ENCODE results near the gene PKNOX2.
A peak's percentile ranks its signal among the peaks of the same experiment; 100 is the strongest.

Gene PKNOX2

DNA sequence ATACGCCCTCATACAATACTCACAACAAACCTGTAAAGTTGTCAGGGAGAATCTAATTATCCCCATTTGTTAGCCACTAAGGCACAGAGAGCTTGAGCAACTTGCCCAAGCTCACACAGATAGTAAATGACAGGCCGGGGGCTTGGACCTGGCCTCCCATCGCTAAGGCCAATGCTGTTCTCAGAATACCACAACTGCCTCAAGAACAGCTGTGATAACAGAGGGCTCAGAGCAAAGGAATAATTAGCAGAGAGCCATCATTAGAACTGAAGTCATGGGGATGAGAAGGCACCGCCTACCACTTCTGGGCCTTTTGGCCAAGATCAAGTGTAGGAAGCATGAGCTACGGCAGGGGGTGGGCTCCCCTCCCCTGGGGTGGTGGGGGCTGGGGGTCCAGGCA is 232.9 kb downstream of the PKNOX2 start:
- no peak overlapping the region for H3K27ac ChIP-seq (ENCODE audit: low read length)
- peaks cover 8% of the 10 kb centered on the region for H3K4me1 ChIP-seq (ENCODE audit: low read length)
- H3K9me2 ChIP-seq (replicated peaks; ENCODE audit: insufficient read depth, low read length): no peaks in the 10 kb centered on the region
- no peak for DNase-seq
- no peak overlapping the region for H2AFZ ChIP-seq (ENCODE audit: low read length)
- H3K36me3 ChIP-seq (replicated peaks; ENCODE audit: insufficient read depth, low read length): no peaks in the 10 kb centered on the region
- H3F3A ChIP-seq (ENCODE audit: insufficient read depth, low read length): no peaks in the 10 kb centered on the region
- no peaks in the 10 kb centered on the region for H3K79me2 ChIP-seq (ENCODE audit: low read length)
- no peak overlapping the region for H3K4me2 ChIP-seq (ENCODE audit: low read depth, low read length)
- H4K20me1 ChIP-seq (ENCODE audit: insufficient read depth, low read length): no peaks in the 10 kb centered on the region
- H3K4me3 ChIP-seq (ENCODE audit: low read length): no peak overlapping the region
- TF ChIP-seq, protein P1, sequence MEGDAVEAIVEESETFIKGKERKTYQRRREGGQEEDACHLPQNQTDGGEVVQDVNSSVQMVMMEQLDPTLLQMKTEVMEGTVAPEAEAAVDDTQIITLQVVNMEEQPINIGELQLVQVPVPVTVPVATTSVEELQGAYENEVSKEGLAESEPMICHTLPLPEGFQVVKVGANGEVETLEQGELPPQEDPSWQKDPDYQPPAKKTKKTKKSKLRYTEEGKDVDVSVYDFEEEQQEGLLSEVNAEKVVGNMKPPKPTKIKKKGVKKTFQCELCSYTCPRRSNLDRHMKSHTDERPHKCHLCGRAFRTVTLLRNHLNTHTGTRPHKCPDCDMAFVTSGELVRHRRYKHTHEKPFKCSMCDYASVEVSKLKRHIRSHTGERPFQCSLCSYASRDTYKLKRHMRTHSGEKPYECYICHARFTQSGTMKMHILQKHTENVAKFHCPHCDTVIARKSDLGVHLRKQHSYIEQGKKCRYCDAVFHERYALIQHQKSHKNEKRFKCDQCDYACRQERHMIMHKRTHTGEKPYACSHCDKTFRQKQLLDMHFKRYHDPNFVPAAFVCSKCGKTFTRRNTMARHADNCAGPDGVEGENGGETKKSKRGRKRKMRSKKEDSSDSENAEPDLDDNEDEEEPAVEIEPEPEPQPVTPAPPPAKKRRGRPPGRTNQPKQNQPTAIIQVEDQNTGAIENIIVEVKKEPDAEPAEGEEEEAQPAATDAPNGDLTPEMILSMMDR (IDR thresholded peaks at IDR 0.05; ENCODE audit: low read length): no peak
- no peaks in the 10 kb centered on the region for H3K27me3 ChIP-seq (replicated peaks; ENCODE audit: insufficient read depth, low read length)
- H3K9ac ChIP-seq (ENCODE audit: low read length): no peak overlapping the region
- H3K9me3 ChIP-seq (replicated peaks; ENCODE audit: insufficient read depth, low read length): no peaks in the 10 kb centered on the region

DNA sequence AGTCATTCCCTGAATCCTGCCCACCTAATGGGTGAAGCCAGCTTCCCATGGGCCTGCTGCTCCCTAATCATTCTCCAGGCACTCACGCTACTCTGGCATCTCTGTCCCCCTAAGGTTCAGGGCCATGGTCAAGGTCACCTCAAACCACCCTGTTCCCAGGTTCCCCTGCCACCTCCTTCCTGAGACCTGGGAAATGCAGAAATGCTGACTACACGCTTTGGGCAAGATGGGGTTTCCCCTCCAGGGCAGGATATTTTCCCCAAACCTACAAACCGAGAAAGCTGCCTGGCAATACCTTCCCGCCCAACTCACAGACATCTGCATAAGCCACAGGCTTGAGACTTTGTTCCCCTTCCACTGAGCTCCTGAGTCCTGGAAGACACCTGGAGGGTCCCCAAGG is 233.9 kb downstream of the PKNOX2 start:
- no peaks in the 10 kb centered on the region for H3K79me2 ChIP-seq (ENCODE audit: low read length)
- H3K9ac ChIP-seq (ENCODE audit: low read length): no peak overlapping the region
- H4K20me1 ChIP-seq (ENCODE audit: insufficient read depth, low read length): no peaks in the 10 kb centered on the region
- H2AFZ ChIP-seq (ENCODE audit: low read length): no peak overlapping the region
- no peak overlapping the region for H3K4me3 ChIP-seq (ENCODE audit: low read length)
- H3F3A ChIP-seq (ENCODE audit: insufficient read depth, low read length): no peaks in the 10 kb centered on the region
- no peaks in the 10 kb centered on the region for H3K9me3 ChIP-seq (replicated peaks; ENCODE audit: insufficient read depth, low read length)
- no peaks in the 10 kb centered on the region for H3K9me2 ChIP-seq (replicated peaks; ENCODE audit: insufficient read depth, low read length)
- no peak overlapping the region for H3K4me2 ChIP-seq (ENCODE audit: low read depth, low read length)
- peak; percentile 11 for DNase-seq
- H3K36me3 ChIP-seq (replicated peaks; ENCODE audit: insufficient read depth, low read length): no peaks in the 10 kb centered on the region
- peaks cover 8% of the 10 kb centered on the region for H3K4me1 ChIP-seq (ENCODE audit: low read length)
- H3K27ac ChIP-seq (ENCODE audit: low read length): no peak overlapping the region
- TF ChIP-seq EZH2 (optimal IDR thresholded peaks at IDR 0.05; ENCODE audit: low read depth, low read length) (no peak), EZH2phosphoT487 (IDR thresholded peaks at IDR 0.05; ENCODE audit: low read length) (no peak)
- TF ChIP-seq, protein P1 (IDR thresholded peaks at IDR 0.05; ENCODE audit: low read length): no peak
- 0 out of 2 replicates have a peak, but pooled peaks cover 1% of the 10 kb centered on the region for H3K27me3 ChIP-seq (replicated peaks; ENCODE audit: insufficient read depth, low read length)

DNA sequence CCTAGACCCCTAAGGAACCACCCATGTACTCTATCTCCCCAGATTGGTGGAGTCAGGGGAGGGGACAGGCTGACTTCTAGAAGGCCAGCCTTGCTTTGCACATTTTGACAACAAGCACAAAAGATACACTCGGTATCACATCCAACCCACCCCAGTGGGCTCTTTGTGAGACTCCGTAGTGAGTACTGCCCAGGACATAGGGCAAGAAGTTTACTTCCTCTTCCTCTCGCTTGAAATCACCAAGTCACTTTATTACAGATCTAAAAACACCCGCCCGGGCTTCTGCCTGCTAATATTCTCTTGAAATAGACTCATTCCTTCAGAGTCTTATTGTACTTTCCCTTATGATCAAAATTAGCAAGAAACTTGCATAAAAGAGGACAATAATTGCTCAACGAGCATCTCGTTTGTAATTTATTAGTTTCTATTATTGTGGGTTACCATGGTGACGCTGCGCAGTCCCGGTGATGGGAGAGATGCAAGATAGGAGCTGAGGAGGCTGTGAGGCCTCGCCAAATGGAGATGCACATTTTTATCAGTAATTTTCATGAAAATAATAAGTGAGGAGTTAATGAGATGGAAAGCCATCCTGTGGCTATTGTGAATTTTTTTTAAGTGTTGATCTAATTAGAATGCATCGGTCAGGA is 234.6 kb downstream of the PKNOX2 start:
- no peak for TF ChIP-seq EZH2 (optimal IDR thresholded peaks at IDR 0.05; ENCODE audit: low read depth, low read length)
- TF ChIP-seq EZH2phosphoT487 (IDR thresholded peaks at IDR 0.05; ENCODE audit: low read length): no peak
- TF ChIP-seq, protein P1 (IDR thresholded peaks at IDR 0.05; ENCODE audit: low read length): no peak
- H4K20me1 ChIP-seq (ENCODE audit: insufficient read depth, low read length): no peaks in the 10 kb centered on the region
- H3K27ac ChIP-seq (ENCODE audit: low read length): no peak overlapping the region
- H3K27me3 ChIP-seq (replicated peaks; ENCODE audit: insufficient read depth, low read length): 0 out of 2 replicates have a peak, but pooled peaks cover 4% of the 10 kb centered on the region
- no peaks in the 10 kb centered on the region for H3K9me3 ChIP-seq (replicated peaks; ENCODE audit: insufficient read depth, low read length)
- H3K79me2 ChIP-seq (ENCODE audit: low read length): no peaks in the 10 kb centered on the region
- H3K9me2 ChIP-seq (replicated peaks; ENCODE audit: insufficient read depth, low read length): no peaks in the 10 kb centered on the region
- H2AFZ ChIP-seq (ENCODE audit: low read length): no peak overlapping the region
- H3F3A ChIP-seq (ENCODE audit: insufficient read depth, low read length): no peaks in the 10 kb centered on the region
- no peak for DNase-seq
- H3K4me1 ChIP-seq (ENCODE audit: low read length): peaks cover 8% of the 10 kb centered on the region
- H3K4me2 ChIP-seq (ENCODE audit: low read depth, low read length): no peak overlapping the region
- no peak overlapping the region for H3K4me3 ChIP-seq (ENCODE audit: low read length)
- H3K36me3 ChIP-seq (replicated peaks; ENCODE audit: insufficient read depth, low read length): no peaks in the 10 kb centered on the region
- H3K9ac ChIP-seq (ENCODE audit: low read length): no peak overlapping the region
